Peyer's patch (tissue), 4 donors: ENCODE measurements around the gene ARID1A.

ENCODE experiments used
- POLR2A ChIP-seq, 2 donors: fragments of 450-650 bp; IDR thresholded peaks; one replicate each; pipeline ENCODE4 v1.5.1; 2017; ENCODE audit warnings: antibody characterized with exemption in 2 of 2, mild to moderate bottlenecking in 2 of 2, moderate library complexity in 2 of 2
- TF ChIP-seq, protein P1 (sequence below), 6 experiments: fragments of 450-650 bp in 4 of 6; fragments of 200-600 bp in 2 of 6; sonication (generic) in 1 of 6; IDR thresholded peaks; one replicate each; pipeline ENCODE4 v1.5.1; 2017 to 2019; ENCODE audit warnings: antibody characterized with exemption in 6 of 6, mild to moderate bottlenecking in 3 of 6, moderate library complexity in 1 of 6

DNA sequence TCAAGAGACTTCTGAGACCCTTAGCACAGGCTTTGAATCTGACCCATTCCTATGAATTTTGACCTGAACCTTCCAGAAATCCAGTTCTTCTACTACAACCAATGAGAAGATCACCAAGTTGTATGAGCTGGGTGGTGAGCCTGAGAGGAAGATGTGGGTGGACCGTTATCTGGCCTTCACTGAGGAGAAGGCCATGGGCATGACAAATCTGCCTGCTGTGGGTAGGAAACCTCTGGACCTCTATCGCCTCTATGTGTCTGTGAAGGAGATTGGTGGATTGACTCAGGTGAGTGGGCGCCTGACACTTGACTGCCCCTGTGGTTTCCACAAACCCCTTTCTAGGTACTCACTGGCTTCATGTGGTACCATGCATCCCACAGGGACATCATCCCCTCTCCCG is 71.9 kb downstream of the ARID1A start:
- TF ChIP-seq, protein P1, sequence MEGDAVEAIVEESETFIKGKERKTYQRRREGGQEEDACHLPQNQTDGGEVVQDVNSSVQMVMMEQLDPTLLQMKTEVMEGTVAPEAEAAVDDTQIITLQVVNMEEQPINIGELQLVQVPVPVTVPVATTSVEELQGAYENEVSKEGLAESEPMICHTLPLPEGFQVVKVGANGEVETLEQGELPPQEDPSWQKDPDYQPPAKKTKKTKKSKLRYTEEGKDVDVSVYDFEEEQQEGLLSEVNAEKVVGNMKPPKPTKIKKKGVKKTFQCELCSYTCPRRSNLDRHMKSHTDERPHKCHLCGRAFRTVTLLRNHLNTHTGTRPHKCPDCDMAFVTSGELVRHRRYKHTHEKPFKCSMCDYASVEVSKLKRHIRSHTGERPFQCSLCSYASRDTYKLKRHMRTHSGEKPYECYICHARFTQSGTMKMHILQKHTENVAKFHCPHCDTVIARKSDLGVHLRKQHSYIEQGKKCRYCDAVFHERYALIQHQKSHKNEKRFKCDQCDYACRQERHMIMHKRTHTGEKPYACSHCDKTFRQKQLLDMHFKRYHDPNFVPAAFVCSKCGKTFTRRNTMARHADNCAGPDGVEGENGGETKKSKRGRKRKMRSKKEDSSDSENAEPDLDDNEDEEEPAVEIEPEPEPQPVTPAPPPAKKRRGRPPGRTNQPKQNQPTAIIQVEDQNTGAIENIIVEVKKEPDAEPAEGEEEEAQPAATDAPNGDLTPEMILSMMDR (IDR thresholded peaks at IDR 0.05) = no peak
- no peak for TF ChIP-seq POLR2A (IDR thresholded peaks at IDR 0.05)
